HG02852 (cell line): Measurements from ENCODE around the gene DCLRE1B.

Experiments used
- ATAC-seq: cut with Tn5 transposase; IDR thresholded peaks from one replicate; pipeline ENCODE4 v1.9.1; 2021; ENCODE audit warnings: mild to moderate bottlenecking, moderate library complexity; ENCODE audit not compliant: unreplicated experiment

DCLRE1B gene

GRCh38 chr1:113886417-113887401, 18.4 kb upstream of the DCLRE1B start:
- no peak for ATAC-seq

GRCh38 chr1:113887402-113888175, 17.5 kb upstream of the DCLRE1B start, which contains the start of gene BCL2L15:
Gene BCL2L15 (minus strand): TSS chr1:113887581. CDS start chr1:113887375, 206 bp downstream.
- ATAC-seq, result no peak

DNA sequence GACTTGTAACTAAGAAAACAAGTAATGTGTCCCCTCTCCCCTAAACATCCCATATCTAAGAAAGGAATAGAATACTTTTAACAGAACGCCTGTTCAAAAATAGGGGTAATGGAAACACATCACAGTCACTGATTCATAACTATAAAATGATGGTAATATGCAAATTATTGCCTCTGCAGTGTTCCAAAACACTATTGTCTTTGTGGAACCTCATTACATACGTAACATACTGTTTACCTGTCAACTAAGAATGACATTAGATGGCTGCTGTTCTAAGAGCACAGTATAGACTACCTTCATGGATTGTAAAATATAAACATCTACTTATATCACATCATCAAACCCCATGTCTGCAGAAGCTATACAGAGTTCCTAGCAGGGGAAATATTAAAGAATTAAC, 14.3 kb upstream of the DCLRE1B start:
- ATAC-seq, result no peak

GRCh38 chr1:113891631-113892220, 13.4 kb upstream of the DCLRE1B start:
- no peak for ATAC-seq

DNA sequence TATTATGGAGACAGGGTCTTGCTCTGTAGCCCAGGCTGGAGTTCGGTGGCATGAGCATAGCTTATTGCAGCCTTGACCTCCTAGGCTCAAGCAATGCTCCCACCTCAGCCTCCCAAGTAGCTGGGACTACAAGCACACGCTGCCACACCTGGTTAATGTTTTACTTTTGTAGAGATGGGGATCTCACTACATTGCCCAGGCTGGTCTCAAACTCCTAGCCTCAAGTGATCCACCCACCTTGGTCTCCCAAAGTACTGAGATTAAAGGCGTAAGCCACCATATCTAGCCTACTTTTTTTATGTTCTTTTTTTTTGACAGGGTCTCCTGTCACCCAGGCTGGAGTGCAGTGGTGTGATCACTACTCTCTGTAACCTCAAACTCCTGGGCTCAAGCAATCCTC, 11.9 kb upstream of the DCLRE1B start:
- ATAC-seq, result no peak

- ATAC-seq, result no peak
These were observed 10.0 kb upstream of the DCLRE1B start for GRCh38 chr1:113895098-113895497.

DNA sequence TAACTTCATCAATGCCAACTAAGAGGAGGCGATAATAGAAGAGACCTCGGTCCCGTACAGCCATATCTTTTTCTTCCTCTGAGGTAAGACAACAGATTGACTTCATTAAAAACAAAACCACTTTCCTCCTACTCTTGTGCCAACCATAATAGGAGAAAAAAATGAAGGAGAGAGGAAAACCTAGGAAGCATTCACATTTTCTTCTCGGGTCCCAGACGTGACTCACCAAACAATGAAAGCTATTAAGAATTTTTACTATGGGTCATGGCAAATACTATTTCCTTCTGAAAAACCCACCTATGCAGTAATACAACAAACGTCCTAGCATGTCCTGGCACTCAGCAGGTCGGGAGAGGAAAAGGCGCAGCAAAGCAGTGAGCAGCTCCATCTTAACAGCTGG, 9.2 kb upstream of the DCLRE1B start:
- ATAC-seq, result no peak

- ATAC-seq, result no peak
These were observed 6.8 kb upstream of the DCLRE1B start for GRCh38 chr1:113898241-113898814.

DNA sequence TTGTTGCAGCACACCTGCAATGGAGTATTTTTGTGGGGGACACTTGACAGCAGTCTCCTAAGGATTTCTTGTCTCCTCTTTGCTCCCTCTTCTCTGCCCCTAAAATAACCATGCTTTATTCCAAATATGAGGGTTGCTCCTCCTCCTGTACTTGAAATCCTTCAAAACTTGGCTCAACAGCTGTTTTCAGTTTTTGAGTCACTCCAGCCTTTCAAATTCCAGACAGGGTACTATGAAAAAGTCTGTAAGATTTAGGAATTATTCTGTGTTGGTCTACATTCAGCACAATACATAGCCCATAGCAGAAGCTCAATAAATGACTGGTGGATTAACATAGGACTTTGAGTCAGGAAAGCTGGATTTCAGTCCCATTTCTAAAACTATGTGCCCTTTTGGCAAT, 6.0 kb upstream of the DCLRE1B start:
- no peak for ATAC-seq

DNA sequence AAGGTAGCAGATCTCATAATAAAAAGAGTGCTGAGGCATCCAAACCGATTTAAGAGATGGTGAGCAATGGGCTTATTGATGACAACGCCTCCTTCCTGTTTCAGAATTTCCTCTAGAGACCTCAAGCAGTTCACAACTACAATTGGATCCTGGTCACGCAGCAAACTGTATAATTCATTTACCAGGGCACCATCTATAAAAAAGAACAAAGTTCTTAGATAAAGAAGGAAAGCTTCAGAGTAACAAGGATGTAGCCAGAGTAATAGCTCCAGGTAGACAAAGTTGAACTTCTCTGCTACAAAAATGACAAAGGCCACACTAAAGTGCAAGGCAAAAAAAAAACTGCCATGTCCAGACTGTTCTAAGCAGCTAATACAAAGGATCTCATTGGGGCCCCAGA, 3.9 kb upstream of the DCLRE1B start:
- ATAC-seq, result no peak

GRCh38 chr1:113903501-113904292, 1.4 kb upstream of the DCLRE1B start:
- no peak for ATAC-seq

GRCh38 chr1:113904293-113904673, 843 bp upstream of the DCLRE1B start:
- ATAC-seq, result peak; percentile 32

GRCh38 chr1:113905435-113905861, 322 bp downstream of the DCLRE1B start:
- peak; percentile 3 for ATAC-seq

- no peak for ATAC-seq
These were observed 7.6 kb downstream of the DCLRE1B start for GRCh38 chr1:113912594-113913311.

- ATAC-seq, result no peak
These were observed 8.2 kb downstream of the DCLRE1B start for GRCh38 chr1:113913312-113913668.

DNA sequence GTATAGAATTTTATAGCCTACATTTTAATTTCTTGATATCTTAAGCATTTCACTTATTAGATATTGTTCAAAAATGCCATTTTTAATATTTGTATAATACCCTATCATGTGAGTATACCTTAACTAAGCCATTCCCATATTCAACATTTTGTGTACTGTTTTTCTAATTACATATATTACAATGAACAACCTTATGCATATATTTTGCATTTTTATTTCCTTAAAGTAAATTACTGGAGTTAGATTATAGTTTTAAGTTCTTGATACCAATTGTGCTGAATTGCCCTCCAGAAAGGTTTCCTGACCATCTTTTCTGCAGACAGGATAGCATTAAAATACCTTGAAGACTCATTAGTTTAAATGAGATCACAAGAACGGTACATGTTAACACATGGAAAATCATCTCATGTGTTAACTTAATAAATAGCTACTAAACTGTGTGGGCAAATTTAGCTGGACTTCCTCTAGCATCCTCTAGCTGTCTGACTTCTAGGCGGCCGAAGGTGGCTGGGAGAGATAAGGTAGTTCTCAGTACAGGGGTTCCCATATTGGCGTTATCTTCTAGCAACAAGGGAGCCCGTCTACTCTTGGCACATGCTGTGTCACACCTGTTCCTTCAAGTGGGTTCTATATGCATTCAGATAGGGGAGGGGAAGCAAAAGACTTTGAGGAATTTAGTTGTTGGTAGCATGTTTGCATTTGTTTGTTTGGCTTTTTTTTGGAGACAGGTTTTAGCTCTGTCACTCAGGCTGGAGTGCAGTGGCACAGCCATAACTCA, 8.9 kb downstream of the DCLRE1B start:
- no peak for ATAC-seq

DNA sequence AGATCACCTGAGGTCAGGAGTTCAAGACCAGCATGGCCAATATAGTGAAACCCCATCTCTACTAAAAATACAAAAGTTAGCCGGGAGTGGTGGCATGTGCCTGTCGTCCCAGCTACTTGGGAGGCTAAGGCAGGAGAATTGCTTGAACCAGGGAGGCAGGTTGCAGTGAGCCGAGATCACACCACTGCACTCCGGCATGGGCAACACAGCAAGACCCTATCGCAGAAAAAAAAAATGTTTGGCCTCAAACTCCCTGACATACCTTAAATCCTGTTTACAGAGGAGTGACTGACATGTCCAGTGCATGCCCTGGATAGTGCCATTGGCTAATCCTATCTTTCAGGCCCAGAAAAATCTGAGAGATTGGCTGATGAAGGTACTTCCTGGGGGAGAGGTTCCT, 11.8 kb downstream of the DCLRE1B start:
- no peak for ATAC-seq

DNA sequence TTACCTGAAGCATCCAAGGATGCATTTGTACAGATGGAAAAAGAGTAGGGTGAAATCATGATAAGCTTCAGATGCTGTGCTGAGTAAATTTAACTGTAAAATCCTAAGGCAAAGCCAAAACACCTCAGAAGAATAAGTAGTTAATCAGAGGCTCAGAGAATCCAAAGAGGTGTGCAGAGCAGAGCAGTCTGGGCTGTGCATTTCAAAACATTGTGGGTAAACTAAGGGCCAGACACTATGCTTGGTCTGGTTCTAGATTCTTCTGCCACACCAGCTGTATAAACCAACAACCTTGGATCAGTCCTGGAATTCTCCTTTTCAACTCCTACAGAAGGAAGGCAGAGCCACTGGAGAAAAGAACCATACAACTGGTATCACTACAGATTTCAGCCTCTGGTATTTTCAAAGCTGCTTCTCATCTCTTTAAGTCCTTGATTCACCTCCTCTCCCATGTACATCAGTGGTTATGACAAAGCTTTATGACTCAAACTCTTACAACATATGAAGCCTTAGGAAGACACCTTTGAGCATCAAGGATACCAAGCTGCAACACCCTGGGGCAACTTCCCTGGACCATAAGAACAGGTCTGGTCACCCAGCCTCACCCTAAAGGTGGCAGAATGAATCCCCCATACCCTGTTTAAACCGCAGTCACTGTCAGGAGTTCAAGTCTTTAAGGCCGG, 12.4 kb downstream of the DCLRE1B start:
- no peak for ATAC-seq
